Testis (tissue), 3 donors: ENCODE measurements around the gene LPP. TPM values are rescaled to one million over a fixed set of nuclear protein-coding genes. Genes with fewer than 3 reads are reported as not detected.

Source experiments
- DNase-seq: peaks from one replicate; pipeline ENCODE4 v3.0.0-alpha.2; 2019
- H3K27ac ChIP-seq, 2 donors: fragments of 200-600 bp; sonication (generic); one replicate each; pipeline ENCODE4 v1.5.1; 2019
- H3K27me3 ChIP-seq: fragments of 200-600 bp; sonication (generic); one replicate; pipeline ENCODE4 v1.5.1; 2019
- H3K36me3 ChIP-seq: fragments of 200-600 bp; sonication (generic); one replicate; pipeline ENCODE4 v1.5.1; 2017; ENCODE audit warnings: low read depth; ENCODE audit errors: missing control alignments
- H3K4me1 ChIP-seq: fragments of 200-600 bp; sonication (generic); one replicate; pipeline ENCODE4 v1.5.1; 2019
- H3K4me3 ChIP-seq, 2 donors: fragments of 200-600 bp; sonication (generic); one replicate each; pipeline ENCODE4 v1.5.1; 2017 to 2019
- H3K9me3 ChIP-seq: fragments of 200-600 bp; sonication (generic); one replicate; pipeline ENCODE4 v1.5.1; 2017
- POLR2A ChIP-seq: fragments of 450-650 bp; IDR thresholded peaks from one replicate; pipeline ENCODE4 v1.6.1; 2017; ENCODE audit warnings: antibody characterized with exemption, mild to moderate bottlenecking, moderate library complexity
- WGBS, 2 donors: methylation state at CpG; one replicate each; pipeline ENCODE4 v1.1.5; 2018; 5-methylcytosine and 5-hydroxymethylcytosine counted together
- intact Hi-C: fragments of 100-400 bp; cut with DNase I; formaldehyde crosslinking; loops from one replicate; pipeline ENCODE4 v1.15.1; 2023; ENCODE audit warnings: low total_unique reads
- polyA plus RNA-seq: library from polyadenylated mRNA; stranded (reverse); fragments of 350-450 nt; fragmentation: Illumina TruSeq; extraction: RNeasy Lipid Tissue Mini Kit (QIAGEN cat#74804); gene quantifications from one replicate; pipeline ENCODE4 v1.2.3, GENCODE V29; 2014; ENCODE audit warnings: low read depth, low replicate concordance; ENCODE audit not compliant: insufficient read depth
- total RNA-seq, 2 donors: library from RNA; depleted of rRNA; stranded (reverse); fragments of >200 nt; gene quantifications; one replicate each; pipeline ENCODE4 v1.2.3, GENCODE V29; 2016
- TF ChIP-seq, protein P1 (sequence below), 3 experiments: fragments of 450-650 bp in 2 of 3; fragments of 200-600 bp in 1 of 3; sonication (generic) in 1 of 3; IDR thresholded peaks; one replicate each; pipeline ENCODE4 v1.5.1; 2016 to 2019; ENCODE audit warnings: antibody characterized with exemption in 3 of 3, mild to moderate bottlenecking in 2 of 3, moderate library complexity in 1 of 3

LPP gene
- total and polyA plus RNA-seq, 3 donors from 2014 or later, result 89.9 to 135 (median 132) TPM

DNA sequence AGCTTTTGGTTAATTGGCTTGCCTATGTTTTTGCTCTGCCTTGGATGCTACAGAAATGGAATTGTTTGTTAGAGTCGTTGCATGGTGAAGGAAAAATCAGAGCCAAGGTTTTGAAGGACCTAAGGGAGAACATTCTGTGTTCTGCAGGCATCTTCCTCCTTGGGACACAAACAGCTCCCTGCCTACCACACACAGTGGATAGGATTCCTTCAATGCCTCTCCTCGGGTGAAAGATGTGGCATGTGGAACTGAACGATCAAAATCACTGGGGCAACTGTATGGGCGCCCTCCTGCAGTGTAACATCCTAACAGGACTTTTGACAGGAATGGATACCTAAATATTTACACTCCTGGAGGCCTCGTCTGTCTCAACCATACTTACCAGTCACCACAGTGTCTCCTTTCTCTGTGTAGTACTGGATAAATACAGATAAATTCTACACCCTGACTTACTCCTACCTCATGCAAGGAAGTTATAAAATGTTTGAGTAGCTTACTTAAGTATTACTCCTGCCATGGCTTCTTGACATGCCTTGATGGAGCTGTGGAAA lies 100.6 kb downstream of the LPP start:
- H3K36me3 ChIP-seq, result no peaks in the 10 kb centered on the region
- no peak overlapping the region for H3K4me3 ChIP-seq
- intact Hi-C loops, result no loop called here
- H3K9me3 ChIP-seq, result no peaks in the 10 kb centered on the region
- no peak for TF ChIP-seq POLR2A
- TF ChIP-seq, protein P1, sequence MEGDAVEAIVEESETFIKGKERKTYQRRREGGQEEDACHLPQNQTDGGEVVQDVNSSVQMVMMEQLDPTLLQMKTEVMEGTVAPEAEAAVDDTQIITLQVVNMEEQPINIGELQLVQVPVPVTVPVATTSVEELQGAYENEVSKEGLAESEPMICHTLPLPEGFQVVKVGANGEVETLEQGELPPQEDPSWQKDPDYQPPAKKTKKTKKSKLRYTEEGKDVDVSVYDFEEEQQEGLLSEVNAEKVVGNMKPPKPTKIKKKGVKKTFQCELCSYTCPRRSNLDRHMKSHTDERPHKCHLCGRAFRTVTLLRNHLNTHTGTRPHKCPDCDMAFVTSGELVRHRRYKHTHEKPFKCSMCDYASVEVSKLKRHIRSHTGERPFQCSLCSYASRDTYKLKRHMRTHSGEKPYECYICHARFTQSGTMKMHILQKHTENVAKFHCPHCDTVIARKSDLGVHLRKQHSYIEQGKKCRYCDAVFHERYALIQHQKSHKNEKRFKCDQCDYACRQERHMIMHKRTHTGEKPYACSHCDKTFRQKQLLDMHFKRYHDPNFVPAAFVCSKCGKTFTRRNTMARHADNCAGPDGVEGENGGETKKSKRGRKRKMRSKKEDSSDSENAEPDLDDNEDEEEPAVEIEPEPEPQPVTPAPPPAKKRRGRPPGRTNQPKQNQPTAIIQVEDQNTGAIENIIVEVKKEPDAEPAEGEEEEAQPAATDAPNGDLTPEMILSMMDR (IDR thresholded peaks at IDR 0.05), result no peak
- peaks cover 3% of the 10 kb centered on the region for H3K4me1 ChIP-seq
- H3K27ac ChIP-seq, result no peak overlapping the region
- WGBS, 2 donors, result 61 to 71% methylated on average over 5 of the region's 5 CpGs
- DNase-seq, result no peak
- H3K27me3 ChIP-seq, result no peaks in the 10 kb centered on the region

DNA sequence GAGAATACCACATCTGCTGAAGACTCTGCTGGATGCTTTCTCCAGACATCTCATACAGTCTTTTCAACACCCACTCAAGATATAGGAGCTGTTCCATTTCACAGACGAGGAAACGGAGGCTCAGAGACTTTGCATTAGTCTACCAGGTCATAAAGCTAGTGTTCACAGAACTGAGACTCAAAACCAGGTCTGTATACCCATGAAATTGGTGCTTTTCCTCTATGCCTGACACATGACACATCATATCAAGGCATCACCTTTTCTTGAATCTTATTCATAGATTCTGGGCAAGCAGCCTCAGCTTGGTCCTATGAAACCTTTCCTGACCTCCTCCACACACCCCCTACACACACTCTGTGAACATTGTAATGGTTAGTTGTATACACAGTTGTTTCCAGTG lies 101.2 kb downstream of the LPP start:
- WGBS, 2 donors, result 92 to 95% methylated on average over 2 of the region's 2 CpGs
- Histone ChIP-seq H3K4me1 (peaks cover 3% of the 10 kb centered on the region), H3K36me3 (no peaks in the 10 kb centered on the region), H3K27ac (no peak overlapping the region), H3K4me3 (no peak overlapping the region), H3K9me3 (no peaks in the 10 kb centered on the region), H3K27me3 (no peaks in the 10 kb centered on the region)
- no peak for DNase-seq
- TF ChIP-seq, protein P1 (IDR thresholded peaks at IDR 0.05), result no peak
- TF ChIP-seq POLR2A, result no peak
- intact Hi-C loops, result no loop called here

DNA sequence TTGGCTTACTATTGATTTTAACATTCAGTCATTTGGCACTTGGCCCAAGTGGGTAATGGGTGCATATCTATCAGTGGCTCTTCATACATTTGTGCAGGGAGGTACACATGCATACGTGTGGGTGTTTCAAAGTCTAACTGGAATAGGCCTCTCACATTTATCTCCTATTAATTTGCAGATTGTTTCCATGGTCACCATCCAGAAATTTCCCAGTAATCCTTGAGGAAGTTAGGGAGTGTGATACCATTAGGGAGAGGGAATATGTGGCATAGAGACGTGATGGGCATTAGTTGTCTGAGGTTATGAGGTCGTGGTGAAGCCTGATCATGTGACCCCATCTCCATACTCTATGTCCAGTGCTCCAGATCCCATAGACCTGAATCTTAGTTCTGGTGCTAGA lies 102.8 kb downstream of the LPP start:
- no peak for DNase-seq
- no peaks in the 10 kb centered on the region for H3K36me3 ChIP-seq
- no peak overlapping the region for H3K27ac ChIP-seq
- intact Hi-C loops, result no loop called here
- TF ChIP-seq, protein P1 (IDR thresholded peaks at IDR 0.05), result no peak
- TF ChIP-seq POLR2A, result no peak
- no peaks in the 10 kb centered on the region for H3K9me3 ChIP-seq
- 79 to 81% methylated on average over 3 of the region's 3 CpGs for WGBS, 2 donors
- no peak overlapping the region for H3K4me3 ChIP-seq
- H3K27me3 ChIP-seq, result no peaks in the 10 kb centered on the region
- H3K4me1 ChIP-seq, result peaks cover 3% of the 10 kb centered on the region

DNA sequence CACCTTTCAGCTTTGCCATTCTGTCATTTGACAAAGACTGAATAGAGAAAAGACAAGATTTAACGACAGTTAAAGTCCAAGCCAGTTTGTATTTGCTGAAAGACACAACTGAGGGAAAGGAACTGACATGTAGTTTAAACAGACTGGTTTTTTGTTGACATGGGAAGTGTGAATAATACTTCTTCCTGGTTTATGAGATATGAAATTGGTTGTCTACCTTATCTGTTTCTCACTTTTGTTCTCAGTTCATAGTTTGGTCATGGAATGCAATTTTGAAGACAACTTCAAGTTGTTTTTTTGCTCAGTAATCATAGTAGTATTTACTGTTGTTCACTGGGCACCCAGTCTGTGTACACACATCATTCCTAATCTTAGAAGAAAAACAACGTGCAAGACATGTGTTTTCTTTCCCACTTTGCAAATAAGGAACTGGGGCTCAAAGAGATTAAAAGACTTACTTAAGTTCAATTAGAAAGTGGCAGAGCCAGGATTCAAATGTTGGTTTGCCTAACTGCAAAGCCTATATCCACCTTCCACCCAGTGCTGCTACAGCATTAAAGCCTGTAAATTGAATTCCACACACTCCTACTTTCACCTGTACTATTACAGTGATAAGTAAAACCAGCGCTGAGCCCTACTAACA lies 103.5 kb downstream of the LPP start:
- Histone ChIP-seq H3K36me3 (no peaks in the 10 kb centered on the region), H3K4me3 (no peak overlapping the region), H3K4me1 (peaks cover 3% of the 10 kb centered on the region), H3K9me3 (no peaks in the 10 kb centered on the region), H3K27ac (no peak overlapping the region), H3K27me3 (no peaks in the 10 kb centered on the region)
- intact Hi-C loops, result no loop called here
- no peak for DNase-seq
- WGBS, 2 donors, result 71 to 86% methylated on average over 3 of the region's 3 CpGs
- TF ChIP-seq POLR2A, result no peak
- TF ChIP-seq, protein P1 (IDR thresholded peaks at IDR 0.05), result no peak

DNA sequence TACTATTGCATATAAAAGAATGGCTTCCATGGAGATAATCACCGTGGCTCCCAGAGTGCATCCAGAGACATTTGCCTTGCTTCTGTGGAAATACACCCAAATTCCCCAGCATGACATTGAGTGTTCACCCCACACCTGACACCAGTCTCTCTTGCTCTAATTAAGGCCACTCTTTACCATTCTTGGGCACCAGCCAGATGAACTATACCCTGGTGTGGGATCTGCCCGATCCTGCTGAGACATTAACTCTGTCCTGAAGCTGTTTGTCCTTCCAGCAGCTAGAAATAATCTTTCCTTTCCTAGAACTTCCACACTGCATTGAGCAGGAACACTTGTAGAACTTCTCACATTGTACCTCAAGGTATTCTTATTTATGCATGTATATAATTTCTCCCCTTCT lies 105.2 kb downstream of the LPP start:
- no peaks in the 10 kb centered on the region for H3K27me3 ChIP-seq
- no peaks in the 10 kb centered on the region for H3K36me3 ChIP-seq
- no peak overlapping the region for H3K4me3 ChIP-seq
- no peak overlapping the region for H3K27ac ChIP-seq
- TF ChIP-seq, protein P1 (IDR thresholded peaks at IDR 0.05), result no peak
- no peak for TF ChIP-seq POLR2A
- H3K9me3 ChIP-seq, result no peaks in the 10 kb centered on the region
- intact Hi-C loops, result no loop called here
- DNase-seq, result no peak
- 77% methylated on average over 2 of the region's 2 CpGs for WGBS, 2 donors
- peaks cover 7% of the 10 kb centered on the region for H3K4me1 ChIP-seq
